Ishikawa (cell line): ENCODE measurements around the gene KCNK3.

Experiments used
- CEBPB ChIP-seq: IDR thresholded peaks from 2 replicates; pipeline ENCODE4 v1.6.1; 2012
- CREB1 ChIP-seq: IDR thresholded peaks from 2 replicates; pipeline ENCODE4 v1.6.1; 2012; ENCODE audit warnings: low read depth
- EGR1 ChIP-seq: IDR thresholded peaks from 2 replicates; pipeline ENCODE4 v1.6.1; 2012
- EP300 ChIP-seq: IDR thresholded peaks from 2 replicates; pipeline ENCODE4 v1.6.1; 2012; ENCODE audit warnings: borderline replicate concordance
- FOXM1 ChIP-seq: IDR thresholded peaks from 2 replicates; pipeline ENCODE4 v1.6.1; 2012; ENCODE audit warnings: low read depth, borderline replicate concordance
- MAX ChIP-seq: IDR thresholded peaks from 2 replicates; pipeline ENCODE4 v1.6.1; 2012
- NFIC ChIP-seq: IDR thresholded peaks from 2 replicates; pipeline ENCODE4 v1.6.1; 2012
- RAD21 ChIP-seq: IDR thresholded peaks from 2 replicates; pipeline ENCODE4 v1.6.1; 2012; ENCODE audit warnings: low read depth
- REST ChIP-seq: IDR thresholded peaks from 2 replicates; pipeline ENCODE4 v1.6.1; 2012; ENCODE audit warnings: low read depth, mild to moderate bottlenecking
- TAF1 ChIP-seq: IDR thresholded peaks from 2 replicates; pipeline ENCODE4 v1.6.1; 2012; ENCODE audit warnings: low read depth, mild to moderate bottlenecking
- TCF12 ChIP-seq: IDR thresholded peaks from 2 replicates; pipeline ENCODE4 v1.6.1; 2012; ENCODE audit warnings: low read depth
- TEAD4 ChIP-seq: IDR thresholded peaks from 2 replicates; pipeline ENCODE4 v1.6.1; 2012
- USF1 ChIP-seq: IDR thresholded peaks from 2 replicates; pipeline ENCODE4 v1.6.1; 2012
- YY1 ChIP-seq: IDR thresholded peaks from 2 replicates; pipeline ENCODE4 v1.6.1; 2012; ENCODE audit warnings: low read depth
- ZBTB7A ChIP-seq: IDR thresholded peaks from 2 replicates; pipeline ENCODE4 v1.6.1; 2012; ENCODE audit warnings: low read depth

Gene KCNK3

GRCh38 chr2:26691161-26691560 lies 1.4 kb upstream of the KCNK3 start:
- TF ChIP-seq EP300, result no peak
- TF ChIP-seq YY1, result no peak
- TF ChIP-seq FOXM1, result no peak
- TF ChIP-seq CREB1, result no peak
- TF ChIP-seq TEAD4, result no peak
- no peak for TF ChIP-seq ZBTB7A
- TF ChIP-seq TAF1, result no peak
- TF ChIP-seq USF1, result no peak
- no peak for TF ChIP-seq TCF12
- no peak for TF ChIP-seq RAD21
- TF ChIP-seq EGR1, result no peak
- no peak for TF ChIP-seq REST
- TF ChIP-seq NFIC, result no peak
- TF ChIP-seq MAX, result no peak
- no peak for TF ChIP-seq CEBPB

- TF ChIP-seq FOXM1, result no peak
- TF ChIP-seq EP300, result no peak
- TF ChIP-seq RAD21, result no peak
- TF ChIP-seq TCF12, result no peak; the same call in 1 of the 2 replicates
- TF ChIP-seq USF1, result no peak
- no peak for TF ChIP-seq MAX
- TF ChIP-seq TEAD4, result no peak
- TF ChIP-seq CEBPB, result no peak
- TF ChIP-seq NFIC, result no peak
- TF ChIP-seq CREB1, result no peak
Observed at GRCh38 chr2:26691881-26692278, 642 bp upstream of the KCNK3 start.

- TF ChIP-seq CEBPB (no peak), MAX (peak; percentile 70; the same call in 1 of the 2 replicates)
Observed at GRCh38 chr2:26692897-26693849, 651 bp downstream of the KCNK3 start.

GRCh38 chr2:26694001-26694400 lies 1.5 kb downstream of the KCNK3 start:
- TF ChIP-seq TEAD4, result no peak
- no peak for TF ChIP-seq FOXM1
- no peak for TF ChIP-seq ZBTB7A
- no peak for TF ChIP-seq TCF12
- no peak for TF ChIP-seq EGR1
- no peak for TF ChIP-seq MAX
- TF ChIP-seq YY1, result no peak
- TF ChIP-seq EP300, result no peak
- TF ChIP-seq REST, result no peak
- no peak for TF ChIP-seq TAF1
- TF ChIP-seq RAD21, result no peak
- no peak for TF ChIP-seq CREB1
- TF ChIP-seq CEBPB, result no peak
- TF ChIP-seq USF1, result no peak
- TF ChIP-seq NFIC, result no peak

- TF ChIP-seq USF1, result peak; percentile 47; the same call in 1 of the 2 replicates
- no peak for TF ChIP-seq TEAD4
- TF ChIP-seq EP300, result no peak
- TF ChIP-seq YY1, result no peak
Observed at GRCh38 chr2:26696351-26696816, 3.9 kb downstream of the KCNK3 start.
